Caco-2 (cell line): ENCODE measurements around the gene OR2V1. TPM values are rescaled to one million over a fixed set of nuclear protein-coding genes. Genes with fewer than 3 reads are reported as not detected.

ENCODE experiments used
- BruUV-seq: library from RNA; stranded (reverse); fragments of 400-500 nt; replicated peaks from 2 replicates; lab custom pipeline; 2021; lab: Mats Ljungman, UMichigan
- CTCF ChIA-PET: fragments of 300-600 bp; sonication (Branson Sonifier 250); formaldehyde crosslinking; loops from one replicate; lab custom pipeline; 2022; ENCODE audit warnings: antibody characterized with exemption; lab: Charles Lee
- POLR2A ChIA-PET: fragments of 300-600 bp; sonication (Branson Sonifier 250); formaldehyde crosslinking; loops from one replicate; lab custom pipeline; 2022; ENCODE audit warnings: antibody characterized with exemption; lab: Charles Lee
- DNase-seq, 2 experiments: peaks; one replicate each; pipeline versions ENCODE4 v3.0.0 to v3.0.0-alpha.2; 2020 to 2022
- H3K27me3 ChIP-seq: replicated peaks from 2 replicates; pipeline ENCODE4 v1.6.0; 2011; ENCODE audit warnings: low read length; ENCODE audit not compliant: control insufficient read depth, insufficient read depth
- H3K36me3 ChIP-seq: 2 replicates; pipeline ENCODE4 v1.5.1; 2011; ENCODE audit warnings: low read length; ENCODE audit not compliant: control insufficient read depth, insufficient read depth
- H3K4me1 ChIP-seq: fragments of 250-450 bp; sonication (Bioruptor Pico); 2 replicates; pipeline ENCODE4 v1.5.1; 2020; ENCODE audit warnings: mild to moderate bottlenecking
- H3K4me3 ChIP-seq: 2 replicates; pipeline ENCODE4 v1.5.1; 2011; ENCODE audit warnings: low read depth, mild to moderate bottlenecking, control low read depth, low read length
- H3K9me3 ChIP-seq: fragments of 250-450 bp; sonication (Bioruptor Pico); 2 replicates; pipeline ENCODE4 v1.5.1; 2020; ENCODE audit warnings: mild to moderate bottlenecking, moderate library complexity
- H3K27ac Mint-ChIP-seq: one replicate; pipeline ENCODE4 v1.8.0; 2022; ENCODE audit warnings: mixed read lengths; ENCODE audit not compliant: unreplicated experiment
- H3K27me3 Mint-ChIP-seq: one replicate; pipeline ENCODE4 v1.8.0; 2022; ENCODE audit warnings: mixed read lengths; ENCODE audit not compliant: insufficient read depth, unreplicated experiment
- H3K36me3 Mint-ChIP-seq: one replicate; pipeline ENCODE4 v1.8.0; 2022; ENCODE audit warnings: mild to moderate bottlenecking, mixed read lengths; ENCODE audit not compliant: insufficient read depth, unreplicated experiment
- H3K4me1 Mint-ChIP-seq: one replicate; pipeline ENCODE4 v1.8.0; 2022; ENCODE audit warnings: low read depth, mixed read lengths; ENCODE audit not compliant: unreplicated experiment
- H3K4me3 Mint-ChIP-seq: one replicate; pipeline ENCODE4 v1.8.0; 2022; ENCODE audit warnings: mild to moderate bottlenecking, moderate library complexity, mixed read lengths; ENCODE audit not compliant: unreplicated experiment
- H3K9me3 Mint-ChIP-seq: one replicate; pipeline ENCODE4 v1.8.0; 2022; ENCODE audit warnings: mixed read lengths; ENCODE audit not compliant: unreplicated experiment
- intact Hi-C: fragments of 100-400 bp; cut with micrococcal nuclease; formaldehyde crosslinking; loops from one replicate; pipeline ENCODE4 v1.10.0; 2022; ENCODE audit not compliant: unreplicated experiment
- total RNA-seq: library from RNA; stranded (reverse); gene quantifications from 2 replicates; pipeline ENCODE4 v1.2.3, GENCODE V29; 2022
- TF ChIP-seq, protein P1 (sequence below), 2 experiments: fragments of 200-600 bp in 1 of 2; IDR thresholded peaks; 1 replicate in 1 of 2; 2 replicates in 1 of 2; pipeline versions ENCODE4 v1.5.1 to v1.8.0; 2011 to 2022; ENCODE audit warnings: antibody characterized with exemption in 1 of 2, control low read depth in 1 of 2, inconsistent platforms in 1 of 2, low read depth in 1 of 2, low read length in 1 of 2, mild to moderate bottlenecking in 1 of 2, moderate library complexity in 1 of 2; ENCODE audit not compliant: insufficient read depth in 1 of 2, severe bottlenecking in 1 of 2, unreplicated experiment in 1 of 2

Gene OR2V1
- total RNA-seq, 1 experiment from 2014 or later = not detected

DNA sequence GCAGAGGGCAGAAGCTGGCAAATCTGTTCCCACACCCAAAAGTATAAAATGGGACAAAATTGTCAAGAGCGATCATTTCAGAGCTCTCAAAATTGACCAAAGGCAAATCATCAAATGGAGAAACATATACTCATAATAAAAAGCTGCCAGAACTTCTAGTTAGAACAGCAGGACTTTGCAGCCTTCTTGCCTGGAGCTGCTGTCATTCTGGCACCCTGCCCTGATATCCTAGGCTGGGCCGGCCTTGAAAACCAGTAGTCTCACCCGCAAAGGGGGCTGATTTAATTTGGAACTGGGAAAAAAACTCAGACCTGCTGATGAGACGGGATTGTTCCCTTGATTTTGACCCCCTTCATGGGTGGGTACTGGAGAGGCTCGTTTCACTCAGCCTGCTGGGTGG is 18.5 kb downstream of the OR2V1 start:
- no peak overlapping the region for H3K4me3 ChIP-seq
- Mint-ChIP-seq H3K4me3 (no peak overlapping the region), H3K27ac (no peak overlapping the region), H3K36me3 (no peaks in the 10 kb centered on the region), H3K4me1 (no peaks in the 10 kb centered on the region), H3K27me3 (peaks cover 9% of the 10 kb centered on the region), H3K9me3 (no peaks in the 10 kb centered on the region)
- ChIA-PET CTCF (no interaction called here), POLR2A (no interaction called here)
- no peaks in the 10 kb centered on the region for H3K9me3 ChIP-seq
- no peaks in the 10 kb centered on the region for H3K4me1 ChIP-seq
- intact Hi-C loops = no loop called here
- no peaks in the 10 kb centered on the region for H3K36me3 ChIP-seq
- no TSS peak for BruUV-seq
- H3K27me3 ChIP-seq = no peaks in the 10 kb centered on the region; the same call in 1 of the 2 replicates
- no peak for DNase-seq
- TF ChIP-seq, protein P1, sequence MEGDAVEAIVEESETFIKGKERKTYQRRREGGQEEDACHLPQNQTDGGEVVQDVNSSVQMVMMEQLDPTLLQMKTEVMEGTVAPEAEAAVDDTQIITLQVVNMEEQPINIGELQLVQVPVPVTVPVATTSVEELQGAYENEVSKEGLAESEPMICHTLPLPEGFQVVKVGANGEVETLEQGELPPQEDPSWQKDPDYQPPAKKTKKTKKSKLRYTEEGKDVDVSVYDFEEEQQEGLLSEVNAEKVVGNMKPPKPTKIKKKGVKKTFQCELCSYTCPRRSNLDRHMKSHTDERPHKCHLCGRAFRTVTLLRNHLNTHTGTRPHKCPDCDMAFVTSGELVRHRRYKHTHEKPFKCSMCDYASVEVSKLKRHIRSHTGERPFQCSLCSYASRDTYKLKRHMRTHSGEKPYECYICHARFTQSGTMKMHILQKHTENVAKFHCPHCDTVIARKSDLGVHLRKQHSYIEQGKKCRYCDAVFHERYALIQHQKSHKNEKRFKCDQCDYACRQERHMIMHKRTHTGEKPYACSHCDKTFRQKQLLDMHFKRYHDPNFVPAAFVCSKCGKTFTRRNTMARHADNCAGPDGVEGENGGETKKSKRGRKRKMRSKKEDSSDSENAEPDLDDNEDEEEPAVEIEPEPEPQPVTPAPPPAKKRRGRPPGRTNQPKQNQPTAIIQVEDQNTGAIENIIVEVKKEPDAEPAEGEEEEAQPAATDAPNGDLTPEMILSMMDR (IDR thresholded peaks at IDR 0.05; ENCODE audit: insufficient read depth in 1 of 2, low read depth in 1 of 2, low read length in 1 of 2, severe bottlenecking in 1 of 2, unreplicated experiment in 1 of 2) = no peak

DNA sequence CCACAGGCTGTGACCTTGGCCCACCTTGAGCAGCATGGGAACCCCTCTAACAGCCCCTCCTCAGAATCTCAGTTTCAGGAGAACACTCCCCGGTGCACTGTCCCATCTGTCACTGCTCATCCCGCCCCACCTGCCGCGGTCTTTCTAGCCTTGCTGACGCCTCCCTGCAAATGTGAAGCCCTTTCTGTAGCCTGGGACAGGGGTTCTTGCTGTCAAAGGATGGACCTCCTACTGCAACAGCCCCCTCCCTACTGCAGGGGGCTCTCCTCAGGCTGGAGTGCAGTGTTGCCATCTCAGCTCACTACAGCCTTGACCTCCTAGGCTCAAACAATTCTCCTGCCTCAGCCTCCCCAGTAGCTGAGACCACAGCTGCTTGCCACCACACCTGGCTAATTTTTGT is 20.0 kb downstream of the OR2V1 start:
- POLR2A ChIA-PET = no interaction called here
- no peak for DNase-seq
- Histone ChIP-seq H3K4me3 (no peak overlapping the region), H3K4me1 (no peaks in the 10 kb centered on the region), H3K36me3 (no peaks in the 10 kb centered on the region), H3K9me3 (no peaks in the 10 kb centered on the region), H3K27me3 (no peaks in the 10 kb centered on the region; the same call in 1 of the 2 replicates)
- Mint-ChIP-seq H3K27ac (no peak overlapping the region), H3K36me3 (no peaks in the 10 kb centered on the region), H3K4me1 (no peaks in the 10 kb centered on the region), H3K9me3 (no peaks in the 10 kb centered on the region), H3K4me3 (no peak overlapping the region), H3K27me3 (no peaks in the 10 kb centered on the region)
- BruUV-seq = no TSS peak
- CTCF ChIA-PET = no interaction called here
- intact Hi-C loops = no loop called here
- TF ChIP-seq, protein P1 (IDR thresholded peaks at IDR 0.05; ENCODE audit: insufficient read depth in 1 of 2, low read depth in 1 of 2, low read length in 1 of 2, severe bottlenecking in 1 of 2, unreplicated experiment in 1 of 2) = no peak

DNA sequence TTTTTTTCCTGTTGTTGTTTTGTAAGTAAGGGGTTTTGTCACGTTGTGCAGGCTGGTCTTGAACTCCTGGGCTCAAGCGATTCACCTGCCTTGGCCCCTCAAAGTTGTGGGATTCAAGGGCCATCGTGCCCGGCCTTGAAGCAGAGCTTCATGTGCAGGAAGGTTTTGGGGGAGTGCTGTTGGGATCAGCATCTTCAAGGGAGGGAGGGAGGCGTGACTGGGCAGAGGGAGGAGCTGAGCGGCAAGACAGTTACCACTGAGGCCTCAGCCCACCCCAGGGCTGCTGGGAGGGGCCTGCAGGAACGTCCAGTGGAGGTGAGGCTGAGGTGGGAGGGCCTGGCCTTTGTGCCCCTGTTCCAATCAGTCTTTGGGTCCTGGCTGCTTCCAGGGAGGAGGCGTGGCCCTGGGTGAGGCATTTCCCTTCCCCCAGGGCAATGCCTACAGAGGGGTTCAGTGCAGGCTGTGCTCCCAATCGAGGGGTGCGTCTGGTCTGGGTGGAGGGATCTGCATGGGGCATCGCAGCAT is 21.4 kb downstream of the OR2V1 start:
- Mint-ChIP-seq H3K27ac (no peak overlapping the region), H3K36me3 (no peaks in the 10 kb centered on the region), H3K9me3 (no peaks in the 10 kb centered on the region), H3K27me3 (peaks cover 3% of the 10 kb centered on the region), H3K4me3 (no peak overlapping the region), H3K4me1 (no peaks in the 10 kb centered on the region)
- TF ChIP-seq, protein P1 (IDR thresholded peaks at IDR 0.05; ENCODE audit: insufficient read depth in 1 of 2, low read depth in 1 of 2, low read length in 1 of 2, severe bottlenecking in 1 of 2, unreplicated experiment in 1 of 2) = no peak
- Histone ChIP-seq H3K27me3 (no peaks in the 10 kb centered on the region; the same call in 1 of the 2 replicates), H3K36me3 (no peaks in the 10 kb centered on the region), H3K4me1 (no peaks in the 10 kb centered on the region), H3K9me3 (no peaks in the 10 kb centered on the region), H3K4me3 (no peak overlapping the region)
- no TSS peak for BruUV-seq
- CTCF ChIA-PET = no interaction called here
- POLR2A ChIA-PET = no interaction called here
- intact Hi-C loops = loop anchor here (5.0 kb wide), 1 partner anchor 242 kb away; no protein-coding TSS in a partner anchor
- no peak for DNase-seq
